Measurements from ENCODE around the gene GNB5. TPM values are rescaled to one million over a fixed set of nuclear protein-coding genes. Genes with fewer than 3 reads are reported as not detected.

GNB5 gene
- total RNA-seq, 1 experiment from 2014 or later: 29.8 TPM

DNA sequence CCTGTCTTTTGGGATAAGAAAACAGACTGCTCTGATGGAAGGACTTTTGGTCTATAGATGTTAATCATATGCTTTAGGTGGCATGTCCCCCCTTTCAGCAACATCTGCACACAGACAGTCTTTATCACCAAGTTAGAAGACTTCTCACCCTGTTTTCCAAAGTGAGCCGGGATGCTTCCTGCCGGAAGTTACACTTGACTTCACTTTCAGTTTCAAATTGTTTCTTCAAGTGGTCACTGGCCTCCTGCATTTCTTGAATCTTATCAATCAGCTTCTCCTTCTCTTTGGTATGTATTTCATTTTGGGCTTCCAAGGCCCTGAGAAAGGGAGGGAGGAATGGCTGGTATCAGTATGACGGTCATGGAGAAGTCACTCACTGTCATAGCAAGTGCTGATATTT, 27.2 kb upstream of the GNB5 start:
- H2BK15ac ChIP-seq (ENCODE audit: low read depth, low read length): no peak overlapping the region
- H3K27me3 Mint-ChIP-seq (ENCODE audit: low read depth): no peaks in the 10 kb centered on the region
- no peak overlapping the region for H3K27ac Mint-ChIP-seq
- no peak overlapping the region for H2BK5ac ChIP-seq (ENCODE audit: insufficient read length, low read length)
- H3K4me1 Mint-ChIP-seq: no peaks in the 10 kb centered on the region
- no peak overlapping the region for H3K23ac ChIP-seq (ENCODE audit: insufficient read length, low read depth, low read length)
- H2BK120ac ChIP-seq (ENCODE audit: low read depth, low read length, poor library complexity, severe bottlenecking): no peak overlapping the region
- H2BK12ac ChIP-seq (ENCODE audit: insufficient read length, low read depth, low read length): no peak overlapping the region
- H3K23me2 ChIP-seq (ENCODE audit: insufficient read length, low read depth, low read length, poor library complexity, severe bottlenecking): no peaks in the 10 kb centered on the region
- H3K4ac ChIP-seq (ENCODE audit: low read depth, low read length): no peak overlapping the region
- H4K8ac ChIP-seq (replicated peaks; ENCODE audit: insufficient read length, low read depth, low read length): no peak overlapping the region
- H3K4me2 ChIP-seq (ENCODE audit: insufficient read depth, insufficient read length, low read length): no peak overlapping the region
- H3K27ac ChIP-seq (ENCODE audit: insufficient read length, low read depth, low read length): no peak overlapping the region
- DNase-seq: no peak
- H3K18ac ChIP-seq (ENCODE audit: insufficient read length, low read depth, low read length): no peak overlapping the region
- H3K9me3 Mint-ChIP-seq: no peaks in the 10 kb centered on the region
- H3K4me1 ChIP-seq (ENCODE audit: insufficient read depth, low read length): no peaks in the 10 kb centered on the region
- no peak overlapping the region for H4K91ac ChIP-seq (ENCODE audit: insufficient read length, low read depth, low read length)
- no peak overlapping the region for H3K4me3 Mint-ChIP-seq
- WGBS (ENCODE audit: extremely low coverage, insufficient read length, low lambda C conversion rate): no CpG with 5 or more reads among the region's 3 CpGs
- H3K9me3 ChIP-seq (ENCODE audit: control insufficient read depth, low read depth, low read length): no peaks in the 10 kb centered on the region
- TF ChIP-seq, protein P1, sequence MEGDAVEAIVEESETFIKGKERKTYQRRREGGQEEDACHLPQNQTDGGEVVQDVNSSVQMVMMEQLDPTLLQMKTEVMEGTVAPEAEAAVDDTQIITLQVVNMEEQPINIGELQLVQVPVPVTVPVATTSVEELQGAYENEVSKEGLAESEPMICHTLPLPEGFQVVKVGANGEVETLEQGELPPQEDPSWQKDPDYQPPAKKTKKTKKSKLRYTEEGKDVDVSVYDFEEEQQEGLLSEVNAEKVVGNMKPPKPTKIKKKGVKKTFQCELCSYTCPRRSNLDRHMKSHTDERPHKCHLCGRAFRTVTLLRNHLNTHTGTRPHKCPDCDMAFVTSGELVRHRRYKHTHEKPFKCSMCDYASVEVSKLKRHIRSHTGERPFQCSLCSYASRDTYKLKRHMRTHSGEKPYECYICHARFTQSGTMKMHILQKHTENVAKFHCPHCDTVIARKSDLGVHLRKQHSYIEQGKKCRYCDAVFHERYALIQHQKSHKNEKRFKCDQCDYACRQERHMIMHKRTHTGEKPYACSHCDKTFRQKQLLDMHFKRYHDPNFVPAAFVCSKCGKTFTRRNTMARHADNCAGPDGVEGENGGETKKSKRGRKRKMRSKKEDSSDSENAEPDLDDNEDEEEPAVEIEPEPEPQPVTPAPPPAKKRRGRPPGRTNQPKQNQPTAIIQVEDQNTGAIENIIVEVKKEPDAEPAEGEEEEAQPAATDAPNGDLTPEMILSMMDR (conservative IDR thresholded peaks at IDR 0.05): no peak
- peaks cover 15 to 69% (median 41%) of the 10 kb centered on the region in 3 experiments; a peak in 6 of 7 replicates for H3K36me3 Mint-ChIP-seq (ENCODE audit: insufficient read depth in 1 of 3, low read depth in 3 of 3)
- H3K56ac ChIP-seq (ENCODE audit: insufficient read length, low read depth, low read length): no peak overlapping the region
- H3K27me3 ChIP-seq (ENCODE audit: insufficient read depth, low read length): no peaks in the 10 kb centered on the region
- no peak overlapping the region for H2BK20ac ChIP-seq (ENCODE audit: low read depth, low read length, poor library complexity, severe bottlenecking)
- no peak overlapping the region for H4K5ac ChIP-seq (ENCODE audit: insufficient read length, low read depth, low read length)
- H3T11ph ChIP-seq (ENCODE audit: low read length): no peak overlapping the region
- no peak overlapping the region for H2AK5ac ChIP-seq (ENCODE audit: insufficient read length, low read length)
- H4K20me1 ChIP-seq (ENCODE audit: control insufficient read depth, insufficient read depth, insufficient read length): no peaks in the 10 kb centered on the region
- no peak overlapping the region for H2AFZ ChIP-seq (ENCODE audit: low read length)
- no peak overlapping the region for H3K14ac ChIP-seq (ENCODE audit: insufficient read depth, low read length)
- no peaks in the 10 kb centered on the region for H3K79me2 ChIP-seq (ENCODE audit: insufficient read depth, low read length)
- no peaks in the 10 kb centered on the region for H3K79me1 ChIP-seq (ENCODE audit: insufficient read depth, low read depth, low read length, poor library complexity, severe bottlenecking)
- H3K9ac ChIP-seq (ENCODE audit: extremely low read depth, insufficient read length, low read length): no peak overlapping the region

Data from H9 (cell line).